Measurements from ENCODE around the gene TRIM22. TPM values are rescaled to one million over a fixed set of nuclear protein-coding genes. Genes with fewer than 3 reads are reported as not detected.
"Not testable (repeated sequence)": the region's sequence is repeated elsewhere in the genome, so short reads cannot be mapped to it uniquely, and the experiment has no call there.

The TRIM22 gene
- total RNA-seq, 1 donor from 2014 or later: 32.7 TPM

- no peaks in the 10 kb centered on the region for H3K4me1 ChIP-seq
- DNase-seq (ENCODE audit: extremely low spot score in 2 of 2): no peak
- no peak overlapping the region for H3K27ac ChIP-seq
- intact Hi-C loops (cut with DNase I): no loop called here
- H3K4me3 ChIP-seq: no peak overlapping the region
- no peaks in the 10 kb centered on the region for H3K9me3 ChIP-seq
- peaks cover 0 to 18% of the 10 kb centered on the region in 2 donors for H3K36me3 ChIP-seq
- H3K27me3 ChIP-seq: no peaks in the 10 kb centered on the region
- TF ChIP-seq, protein P1, sequence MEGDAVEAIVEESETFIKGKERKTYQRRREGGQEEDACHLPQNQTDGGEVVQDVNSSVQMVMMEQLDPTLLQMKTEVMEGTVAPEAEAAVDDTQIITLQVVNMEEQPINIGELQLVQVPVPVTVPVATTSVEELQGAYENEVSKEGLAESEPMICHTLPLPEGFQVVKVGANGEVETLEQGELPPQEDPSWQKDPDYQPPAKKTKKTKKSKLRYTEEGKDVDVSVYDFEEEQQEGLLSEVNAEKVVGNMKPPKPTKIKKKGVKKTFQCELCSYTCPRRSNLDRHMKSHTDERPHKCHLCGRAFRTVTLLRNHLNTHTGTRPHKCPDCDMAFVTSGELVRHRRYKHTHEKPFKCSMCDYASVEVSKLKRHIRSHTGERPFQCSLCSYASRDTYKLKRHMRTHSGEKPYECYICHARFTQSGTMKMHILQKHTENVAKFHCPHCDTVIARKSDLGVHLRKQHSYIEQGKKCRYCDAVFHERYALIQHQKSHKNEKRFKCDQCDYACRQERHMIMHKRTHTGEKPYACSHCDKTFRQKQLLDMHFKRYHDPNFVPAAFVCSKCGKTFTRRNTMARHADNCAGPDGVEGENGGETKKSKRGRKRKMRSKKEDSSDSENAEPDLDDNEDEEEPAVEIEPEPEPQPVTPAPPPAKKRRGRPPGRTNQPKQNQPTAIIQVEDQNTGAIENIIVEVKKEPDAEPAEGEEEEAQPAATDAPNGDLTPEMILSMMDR (IDR thresholded peaks at IDR 0.05): peak in 1 of 3 experiments; percentile 23
- TF ChIP-seq POLR2A (IDR thresholded peaks at IDR 0.05) (no peak), POLR2AphosphoS5 (IDR thresholded peaks at IDR 0.05; ENCODE audit: insufficient read depth in 1 of 2, low read depth in 1 of 2) (no peak)
Observed at GRCh38 chr11:5712507-5712906, 22.9 kb downstream of the TRIM22 start.

- DNase-seq (ENCODE audit: extremely low spot score in 2 of 2): no peak
- Histone ChIP-seq H3K4me1 (no peaks in the 10 kb centered on the region), H3K27me3 (no peaks in the 10 kb centered on the region), H3K36me3 (peaks cover 0 to 7% of the 10 kb centered on the region in 2 donors), H3K9me3 (no peaks in the 10 kb centered on the region), H3K4me3 (no peak overlapping the region), H3K27ac (no peak overlapping the region)
- intact Hi-C loops (cut with DNase I): no loop called here
- TF ChIP-seq POLR2AphosphoS5 (IDR thresholded peaks at IDR 0.05; ENCODE audit: insufficient read depth in 1 of 2, low read depth in 1 of 2) (no peak), POLR2A (IDR thresholded peaks at IDR 0.05) (no peak)
- TF ChIP-seq, protein P1 (IDR thresholded peaks at IDR 0.05): no peak
Observed at GRCh38 chr11:5713695-5714094, 24.1 kb downstream of the TRIM22 start.

DNA sequence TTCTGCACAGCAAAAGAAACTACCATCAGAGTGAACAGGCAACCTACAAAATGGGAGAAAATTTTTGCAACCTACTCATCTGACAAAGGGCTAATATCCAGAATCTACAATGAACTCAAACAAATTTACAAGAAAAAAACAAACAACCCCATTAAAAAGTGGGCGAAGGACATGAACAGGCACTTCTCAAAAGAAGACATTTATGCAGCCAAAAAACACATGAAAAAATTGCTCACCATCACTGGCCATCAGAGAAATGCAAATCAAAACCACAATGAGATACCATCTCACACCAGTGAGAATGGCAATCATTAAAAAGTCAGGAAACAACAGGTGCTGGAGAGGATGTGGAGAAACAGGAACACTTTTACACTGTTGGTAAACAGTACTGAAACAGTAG, 26.9 kb downstream of the TRIM22 start:
- H3K9me3 ChIP-seq; DNase-seq (ENCODE audit: extremely low spot score in 2 of 2); H3K36me3 ChIP-seq; H3K4me1 ChIP-seq; intact Hi-C loops (cut with DNase I); H3K27ac ChIP-seq; H3K27me3 ChIP-seq; H3K4me3 ChIP-seq: not testable (repeated sequence)

DNA sequence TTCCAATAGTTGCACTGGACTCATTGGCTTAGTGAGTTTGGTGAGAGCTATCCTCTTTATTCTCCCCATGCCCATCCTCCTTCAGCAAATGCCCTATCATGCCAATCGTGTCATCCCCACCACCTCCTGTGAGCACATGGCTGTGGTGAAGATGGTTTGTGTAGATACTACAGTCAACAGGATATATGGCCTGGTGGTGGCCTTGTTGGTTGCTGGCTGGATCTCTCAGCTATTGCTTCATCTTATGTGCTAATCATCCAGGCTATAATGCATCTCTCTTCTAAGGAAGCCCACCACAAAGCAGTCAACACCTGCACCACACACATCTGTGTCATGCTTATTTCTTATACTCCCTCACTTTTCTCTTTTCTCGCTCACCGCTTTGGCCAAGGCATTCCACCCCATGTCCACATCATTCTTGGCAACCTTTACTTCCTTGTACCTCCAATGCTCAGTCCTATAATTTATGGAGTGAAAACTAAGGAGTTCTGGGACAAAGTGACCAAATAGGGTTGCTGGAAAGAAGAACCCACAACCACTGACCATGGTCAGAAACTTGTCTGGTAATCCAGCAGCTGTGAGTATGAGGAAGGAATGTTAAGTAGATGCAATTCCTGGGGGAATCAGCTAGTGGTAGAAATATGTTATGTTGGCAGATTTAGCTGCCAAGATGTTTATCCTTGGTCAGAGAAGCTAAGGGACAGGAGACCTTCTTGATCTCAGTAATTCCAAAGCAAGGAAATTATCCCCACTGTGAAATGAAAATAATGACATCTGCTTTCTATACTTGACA, 30.3 kb downstream of the TRIM22 start:
- intact Hi-C loops (cut with DNase I): loop anchor here (10.0 kb wide), 1 partner anchor 65 kb away; no protein-coding TSS in a partner anchor
- Histone ChIP-seq H3K36me3 (no peaks in the 10 kb centered on the region), H3K27me3 (no peaks in the 10 kb centered on the region), H3K4me1 (no peaks in the 10 kb centered on the region), H3K27ac (no peak overlapping the region), H3K4me3 (no peak overlapping the region), H3K9me3 (no peaks in the 10 kb centered on the region)
- TF ChIP-seq, protein P1 (IDR thresholded peaks at IDR 0.05): no peak
- TF ChIP-seq POLR2A (IDR thresholded peaks at IDR 0.05) (no peak), POLR2AphosphoS5 (IDR thresholded peaks at IDR 0.05; ENCODE audit: insufficient read depth in 1 of 2, low read depth in 1 of 2) (no peak)
- DNase-seq (ENCODE audit: extremely low spot score in 2 of 2): no peak

GRCh38 chr11:5722622-5723021, 33.0 kb downstream of the TRIM22 start:
- no peak for DNase-seq (ENCODE audit: extremely low spot score in 2 of 2)
- intact Hi-C loops (cut with DNase I): loop anchor here (10.0 kb wide), 1 partner anchor 68 kb away; no protein-coding TSS in a partner anchor

More at GRCh38 chr11:5722622-5723021, 33.0 kb downstream of the TRIM22 start:
- Histone ChIP-seq H3K4me1 (no peaks in the 10 kb centered on the region), H3K27ac (no peak overlapping the region), H3K36me3 (no peaks in the 10 kb centered on the region), H3K9me3 (no peaks in the 10 kb centered on the region), H3K4me3 (no peak overlapping the region), H3K27me3 (no peaks in the 10 kb centered on the region)
- no peak for TF ChIP-seq POLR2A (IDR thresholded peaks at IDR 0.05)
- no peak for TF ChIP-seq POLR2AphosphoS5 (IDR thresholded peaks at IDR 0.05; ENCODE audit: insufficient read depth in 1 of 2, low read depth in 1 of 2)
- TF ChIP-seq, protein P1 (IDR thresholded peaks at IDR 0.05): no peak

Measured in vagina (tissue), 2 donors.